Uterus (tissue), 2 donors: ENCODE data around the gene PPP3CA.

Experiments used
- POLR2A ChIP-seq, 2 donors: fragments of 450-650 bp; IDR thresholded peaks; one replicate each; pipeline ENCODE4 v1.6.1; 2016; ENCODE audit warnings: antibody characterized with exemption in 2 of 2, mild to moderate bottlenecking in 1 of 2, moderate library complexity in 1 of 2
- TF ChIP-seq, protein P1 (sequence below), 4 experiments: fragments of 200-600 bp in 2 of 4; fragments of 450-650 bp in 2 of 4; sonication (generic) in 2 of 4; IDR thresholded peaks; one replicate each; pipeline ENCODE4 v1.5.1; 2016 to 2019; ENCODE audit warnings: antibody characterized with exemption in 4 of 4, mild to moderate bottlenecking in 2 of 4, moderate library complexity in 1 of 4

DNA sequence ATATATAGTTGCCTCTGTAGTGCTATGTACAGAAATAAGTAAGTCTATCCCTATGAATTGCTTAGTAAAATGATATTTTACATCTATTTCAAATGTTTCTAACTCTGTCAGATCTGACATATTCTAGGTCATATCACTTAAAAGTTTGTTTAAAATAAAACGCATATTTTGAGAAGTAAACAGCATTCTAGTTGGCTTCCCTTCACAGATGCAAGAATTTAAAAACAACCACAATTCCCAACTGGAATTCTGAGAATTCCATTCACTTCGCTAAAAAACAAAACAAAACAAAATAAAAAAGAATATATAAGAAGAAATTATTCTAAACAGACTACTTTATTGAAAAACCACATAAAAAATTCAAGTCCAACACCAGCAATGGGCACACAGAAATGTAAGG, 126.0 kb downstream of the PPP3CA start:
- TF ChIP-seq, protein P1, sequence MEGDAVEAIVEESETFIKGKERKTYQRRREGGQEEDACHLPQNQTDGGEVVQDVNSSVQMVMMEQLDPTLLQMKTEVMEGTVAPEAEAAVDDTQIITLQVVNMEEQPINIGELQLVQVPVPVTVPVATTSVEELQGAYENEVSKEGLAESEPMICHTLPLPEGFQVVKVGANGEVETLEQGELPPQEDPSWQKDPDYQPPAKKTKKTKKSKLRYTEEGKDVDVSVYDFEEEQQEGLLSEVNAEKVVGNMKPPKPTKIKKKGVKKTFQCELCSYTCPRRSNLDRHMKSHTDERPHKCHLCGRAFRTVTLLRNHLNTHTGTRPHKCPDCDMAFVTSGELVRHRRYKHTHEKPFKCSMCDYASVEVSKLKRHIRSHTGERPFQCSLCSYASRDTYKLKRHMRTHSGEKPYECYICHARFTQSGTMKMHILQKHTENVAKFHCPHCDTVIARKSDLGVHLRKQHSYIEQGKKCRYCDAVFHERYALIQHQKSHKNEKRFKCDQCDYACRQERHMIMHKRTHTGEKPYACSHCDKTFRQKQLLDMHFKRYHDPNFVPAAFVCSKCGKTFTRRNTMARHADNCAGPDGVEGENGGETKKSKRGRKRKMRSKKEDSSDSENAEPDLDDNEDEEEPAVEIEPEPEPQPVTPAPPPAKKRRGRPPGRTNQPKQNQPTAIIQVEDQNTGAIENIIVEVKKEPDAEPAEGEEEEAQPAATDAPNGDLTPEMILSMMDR (IDR thresholded peaks at IDR 0.05) = no peak
- no peak for TF ChIP-seq POLR2A (IDR thresholded peaks at IDR 0.05)
